GM19467 (cell line): ENCODE data around the gene TCF20.
A peak's percentile ranks its signal among the peaks of the same experiment; 100 is the strongest.

ENCODE experiments used
- ATAC-seq: cut with Tn5 transposase; IDR thresholded peaks from one replicate; pipeline ENCODE4 v1.9.1; 2021; ENCODE audit warnings: mild to moderate bottlenecking, moderate library complexity; ENCODE audit not compliant: unreplicated experiment

Gene TCF20

DNA sequence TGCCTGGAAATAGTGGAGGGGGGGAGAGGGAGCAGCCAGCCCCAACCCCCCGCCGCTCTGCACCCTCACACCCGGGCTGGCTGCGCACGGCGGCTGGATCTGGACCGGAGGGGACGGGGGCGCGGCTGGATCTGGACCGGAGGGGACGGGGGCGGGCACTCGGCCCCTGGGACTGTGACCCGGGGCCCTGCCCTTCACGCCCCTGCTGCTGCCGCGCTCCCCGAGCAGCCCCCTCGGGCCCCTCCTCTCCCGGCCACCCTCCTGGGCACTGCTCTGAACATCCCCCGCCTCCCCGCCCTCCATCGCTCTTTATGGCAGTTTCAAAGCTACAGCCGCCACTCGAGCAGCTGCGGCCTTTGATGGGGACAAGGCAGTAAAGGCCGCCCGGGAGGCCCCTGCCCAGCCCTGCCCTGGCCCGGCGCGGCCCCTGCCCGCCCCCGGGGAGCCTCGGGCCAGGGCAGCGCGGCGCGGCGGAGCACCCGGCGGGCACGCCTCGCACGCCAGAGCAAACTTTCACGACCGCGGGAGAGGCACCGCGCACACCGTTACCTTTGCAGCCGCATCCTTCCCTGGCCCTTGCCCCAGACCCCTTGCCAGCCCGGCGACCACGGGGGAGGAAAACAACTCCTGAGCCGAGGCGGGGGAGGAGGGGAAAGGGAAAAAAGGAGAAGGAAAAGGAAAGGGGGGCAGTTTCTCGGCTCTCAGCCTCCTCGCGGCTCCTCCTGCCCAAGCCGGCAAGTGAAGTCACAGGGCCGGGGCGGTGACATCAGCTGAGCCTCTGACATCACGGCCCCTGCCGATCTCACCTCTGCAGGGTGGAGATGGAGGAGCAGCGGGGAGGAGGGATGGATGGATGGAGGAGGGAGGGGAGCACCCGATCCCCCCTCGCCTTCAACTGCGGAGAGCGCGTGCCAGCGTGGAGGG is 13.1 kb upstream of the TCF20 start:
- ATAC-seq = no peak

DNA sequence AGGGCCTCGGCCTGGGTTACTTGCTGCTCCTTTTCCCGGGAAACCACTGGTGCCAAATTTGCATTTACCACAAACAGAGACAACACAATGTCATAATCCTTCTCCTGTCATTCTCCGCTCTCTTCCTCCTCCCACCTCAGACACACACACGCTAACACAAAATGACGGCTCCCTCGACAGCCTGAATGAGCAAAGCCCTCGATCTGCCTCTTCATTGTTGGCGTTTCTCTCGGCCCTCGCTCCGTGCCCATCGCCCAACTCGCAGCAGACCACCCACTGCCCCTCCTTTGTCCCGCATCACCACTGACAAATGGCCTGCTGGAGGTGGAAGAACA is 12.5 kb upstream of the TCF20 start:
- ATAC-seq = no peak

DNA sequence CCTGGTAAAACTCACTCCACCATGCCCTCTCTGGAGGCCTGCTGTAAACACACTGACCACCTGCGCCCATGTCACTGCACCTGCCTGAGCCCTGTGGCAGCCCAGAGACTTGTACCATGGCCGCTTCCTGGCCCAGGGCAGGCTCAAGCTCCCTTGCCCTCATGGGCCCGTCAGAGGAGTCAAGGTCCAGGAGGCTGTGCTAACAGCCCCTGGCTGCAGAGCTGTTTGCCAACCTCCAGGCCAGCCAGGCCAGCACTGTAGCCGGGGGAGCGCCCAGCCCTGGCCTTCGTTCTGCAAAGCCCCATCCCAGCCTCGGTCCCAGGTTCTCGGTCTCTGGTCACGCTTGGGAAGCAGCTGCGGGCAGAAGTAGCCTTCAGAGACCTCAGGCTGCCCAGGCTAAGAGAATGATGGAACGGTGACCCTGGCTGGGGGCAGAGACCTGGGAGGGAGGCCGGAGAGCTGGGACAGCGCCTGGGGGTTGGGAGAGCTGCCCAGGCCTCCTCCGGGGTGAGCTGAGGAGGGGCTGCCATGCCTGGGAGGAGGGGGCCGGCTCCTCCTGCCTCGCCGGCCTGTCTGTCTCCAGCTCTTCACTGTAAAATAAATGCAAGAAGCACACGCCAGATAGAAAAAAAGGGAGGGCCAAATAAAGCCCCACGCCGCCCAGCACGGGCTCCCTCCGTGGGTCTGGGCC is 11.9 kb upstream of the TCF20 start:
- no peak for ATAC-seq

DNA sequence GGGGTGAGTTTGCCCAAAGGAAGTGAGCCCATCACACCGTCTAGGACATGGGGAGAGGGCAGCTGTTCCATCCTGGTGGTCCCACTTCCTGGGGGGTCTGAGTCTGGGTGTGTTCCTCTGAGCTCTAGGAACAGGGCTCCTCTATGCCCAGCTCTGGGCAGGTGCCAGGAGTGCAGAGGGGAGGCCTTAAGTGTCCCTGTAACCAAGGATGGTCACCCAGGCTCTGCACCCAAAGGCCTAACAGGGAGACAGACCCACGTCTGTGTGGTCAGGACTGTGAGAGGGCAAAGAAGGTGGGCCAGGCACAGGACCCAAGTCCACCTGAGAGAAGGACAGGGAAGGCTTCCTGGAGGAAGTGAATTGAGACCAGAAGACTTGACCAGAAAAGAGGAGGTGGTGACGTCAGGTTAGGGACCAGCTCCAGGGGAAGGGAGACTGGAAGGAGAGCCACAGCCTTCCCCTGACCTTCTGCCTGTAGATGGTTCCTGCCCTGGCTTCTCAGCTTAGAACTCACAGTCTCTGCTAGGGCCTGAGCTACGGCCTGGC is 11.3 kb upstream of the TCF20 start:
- ATAC-seq = no peak

DNA sequence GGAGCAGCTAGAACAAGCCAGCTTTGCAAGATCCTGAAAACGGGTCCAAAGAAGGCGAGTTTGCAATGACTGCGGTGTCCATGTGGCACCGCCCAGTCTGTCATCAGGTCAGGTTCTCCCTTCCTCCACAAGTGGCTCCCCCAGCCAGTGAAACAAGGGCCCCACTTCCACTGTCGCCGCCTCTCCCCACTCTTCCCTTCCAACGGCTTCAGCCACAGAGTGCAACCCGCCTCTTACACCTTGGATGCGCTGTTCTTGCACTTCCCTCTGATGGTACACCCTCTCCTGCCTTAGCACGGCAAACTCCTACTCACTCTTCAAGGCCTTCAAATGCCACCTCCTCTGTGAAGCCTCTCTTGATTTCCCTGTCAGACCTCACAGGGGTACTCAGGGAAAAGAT is 10.8 kb upstream of the TCF20 start:
- no peak for ATAC-seq

DNA sequence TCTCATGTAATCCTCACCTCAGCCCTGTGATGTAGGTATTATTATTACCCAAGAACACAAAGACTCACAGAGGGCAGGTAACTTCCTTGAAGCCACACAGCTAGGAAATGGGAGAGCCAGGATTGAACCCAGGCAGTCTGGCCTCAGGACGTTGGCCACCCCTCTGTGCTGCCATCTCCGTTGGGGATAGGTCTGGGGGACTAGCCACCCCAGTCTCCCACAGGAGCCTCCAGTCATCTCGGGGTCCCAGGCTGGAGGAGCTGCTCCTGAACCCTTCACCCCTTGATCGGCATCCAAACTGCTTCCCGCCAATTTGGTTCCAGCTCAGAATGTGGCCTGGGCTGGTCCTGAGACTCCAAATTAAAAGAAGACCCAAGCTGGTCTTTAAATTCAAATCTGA is 10.4 kb upstream of the TCF20 start:
- no peak for ATAC-seq

DNA sequence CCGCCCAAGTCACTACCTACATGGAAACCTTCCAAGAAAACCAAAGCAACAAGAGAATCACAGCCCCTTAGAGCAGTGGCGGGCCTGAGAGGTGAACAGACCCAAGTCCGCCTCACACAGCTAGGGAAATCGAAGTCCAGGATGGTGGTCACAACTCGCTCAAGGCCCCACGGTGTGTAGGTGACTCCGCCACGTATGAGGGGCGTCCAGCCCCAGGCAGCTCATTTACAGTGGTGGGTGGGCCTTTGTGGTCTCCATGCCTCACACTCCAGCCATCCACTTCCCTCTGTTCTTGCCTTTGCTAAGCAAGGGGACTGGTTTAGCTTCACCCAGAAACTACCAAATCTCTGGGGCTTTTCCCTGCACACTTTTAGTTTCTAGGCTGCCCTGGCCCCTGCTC is 9.7 kb upstream of the TCF20 start:
- no peak for ATAC-seq

DNA sequence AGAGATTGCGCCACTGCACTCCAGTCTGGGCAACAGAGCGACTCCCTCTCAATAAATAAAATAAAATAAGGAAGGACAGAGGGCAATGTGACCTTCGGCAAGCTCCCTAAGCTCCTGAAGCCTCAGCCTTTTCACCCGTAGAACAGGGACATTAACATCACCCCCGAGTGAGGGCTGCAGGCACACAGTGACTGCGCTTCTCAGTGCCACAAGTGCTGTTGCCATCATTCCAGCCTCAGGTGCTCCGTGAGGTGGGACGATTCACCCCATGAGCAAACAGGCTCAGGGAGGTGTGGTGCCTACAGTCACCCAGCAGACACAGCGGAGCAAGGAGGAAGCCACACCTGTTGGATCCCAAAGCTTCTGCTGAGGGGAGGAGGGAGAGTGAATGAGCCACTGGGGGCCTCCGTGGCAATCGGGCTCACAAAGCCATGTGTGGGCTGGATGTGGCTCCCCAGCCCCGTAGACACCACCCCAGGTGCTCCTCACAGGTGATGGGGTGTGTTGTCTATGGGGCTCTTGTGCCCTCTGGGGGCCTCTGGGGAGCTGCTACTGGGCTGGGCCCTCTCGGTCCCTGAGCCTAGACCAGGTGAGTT is 9.1 kb upstream of the TCF20 start:
- ATAC-seq = no peak

DNA sequence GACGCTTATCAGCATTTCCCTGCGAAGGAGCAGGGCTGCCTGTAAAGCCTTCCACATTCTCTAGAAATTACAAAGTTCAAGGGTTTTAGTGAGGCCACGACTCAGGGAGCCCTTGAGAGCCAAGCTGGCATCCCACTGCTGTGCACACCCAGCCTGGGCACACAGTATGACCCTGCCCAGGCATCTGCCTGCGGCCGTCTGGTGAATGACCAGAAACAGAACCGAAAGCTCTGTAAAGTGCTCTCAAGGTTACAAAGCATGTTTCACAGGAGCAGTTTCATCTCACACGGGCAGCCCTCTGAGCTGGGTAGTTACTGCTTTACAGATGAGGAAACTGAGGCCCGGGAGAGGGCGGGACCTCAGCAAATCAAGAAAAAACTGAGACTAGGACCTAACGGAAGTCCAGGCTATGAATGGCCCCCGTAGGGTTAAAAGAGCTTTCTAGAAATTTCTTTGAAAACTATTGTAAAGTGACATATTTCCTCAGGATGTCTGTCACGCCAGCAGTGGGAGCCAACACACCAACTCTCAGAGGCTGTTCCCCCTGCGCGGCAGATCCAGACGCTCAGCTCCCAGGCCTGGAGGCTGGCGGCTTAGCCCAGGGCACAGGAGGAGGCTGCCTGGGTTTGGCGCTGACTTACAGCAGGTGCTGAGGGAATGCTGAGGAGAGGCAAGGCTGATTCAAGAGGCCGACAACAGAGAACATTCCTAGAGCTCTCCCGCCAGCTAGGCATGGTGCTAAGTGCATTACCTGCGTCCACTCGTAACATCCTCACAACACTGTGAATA is 7.7 kb upstream of the TCF20 start:
- no peak for ATAC-seq

DNA sequence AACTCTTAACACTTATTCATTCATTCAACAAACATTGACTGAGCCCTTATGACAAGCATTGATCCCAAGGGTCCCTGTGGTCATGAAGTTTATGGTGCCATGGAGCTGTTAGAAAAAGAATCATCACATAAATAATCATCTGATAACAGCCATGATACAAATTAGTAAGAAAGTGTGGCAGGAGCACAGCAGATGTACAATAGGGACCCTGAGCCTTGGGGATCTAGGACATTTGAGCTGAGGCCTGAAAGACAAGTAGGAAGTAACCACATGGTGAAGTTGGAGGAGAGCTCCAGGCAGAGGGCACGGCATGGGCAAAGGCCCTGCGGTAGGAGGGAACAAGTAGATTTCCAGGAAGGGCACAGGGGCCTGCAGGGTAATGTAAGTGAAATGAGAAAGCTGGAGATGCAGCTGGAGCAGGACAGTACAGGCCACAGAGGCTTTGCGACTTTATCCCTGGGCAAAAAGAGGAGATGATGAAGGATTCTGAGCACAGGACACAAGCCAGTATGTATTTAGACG is 6.8 kb upstream of the TCF20 start:
- no peak for ATAC-seq

DNA sequence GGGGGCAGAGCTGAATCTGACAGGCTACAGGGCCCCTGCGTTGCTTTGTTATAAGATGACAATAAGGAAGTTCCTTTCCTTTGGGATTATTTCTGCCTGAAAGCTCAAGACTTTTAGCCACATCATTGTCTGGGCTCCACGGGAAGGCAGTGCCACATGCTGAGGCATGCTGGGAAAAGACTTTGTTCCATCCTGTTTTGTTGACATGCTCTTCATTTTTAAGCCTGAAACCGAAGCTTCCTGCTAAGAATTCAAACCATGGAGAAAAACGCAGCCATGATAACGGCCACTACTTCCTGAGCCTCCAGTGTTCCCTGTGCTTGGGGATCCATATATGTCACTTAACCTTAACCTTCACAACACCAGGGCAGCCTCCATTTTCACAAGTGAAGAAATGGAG is 5.5 kb upstream of the TCF20 start:
- ATAC-seq = no peak

DNA sequence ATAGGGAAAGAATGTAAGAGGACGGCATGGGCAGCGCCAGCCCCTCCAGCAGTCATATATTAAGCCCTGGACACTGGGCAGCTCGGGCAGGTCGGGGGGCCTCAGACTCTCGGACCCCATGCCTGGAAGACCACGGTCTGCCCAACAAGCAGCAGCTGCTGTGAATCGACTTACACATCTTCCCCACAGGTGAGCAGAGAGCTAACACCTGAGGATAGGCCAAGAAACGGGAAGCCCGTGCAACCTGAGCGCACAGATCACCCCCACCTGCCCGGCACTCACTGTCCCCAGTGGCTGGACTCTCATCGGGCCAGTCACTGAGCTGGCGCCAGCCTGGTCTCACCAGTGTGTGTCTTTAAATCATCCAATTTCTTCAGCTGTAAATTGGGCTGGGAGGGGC is 4.7 kb upstream of the TCF20 start:
- no peak for ATAC-seq

DNA sequence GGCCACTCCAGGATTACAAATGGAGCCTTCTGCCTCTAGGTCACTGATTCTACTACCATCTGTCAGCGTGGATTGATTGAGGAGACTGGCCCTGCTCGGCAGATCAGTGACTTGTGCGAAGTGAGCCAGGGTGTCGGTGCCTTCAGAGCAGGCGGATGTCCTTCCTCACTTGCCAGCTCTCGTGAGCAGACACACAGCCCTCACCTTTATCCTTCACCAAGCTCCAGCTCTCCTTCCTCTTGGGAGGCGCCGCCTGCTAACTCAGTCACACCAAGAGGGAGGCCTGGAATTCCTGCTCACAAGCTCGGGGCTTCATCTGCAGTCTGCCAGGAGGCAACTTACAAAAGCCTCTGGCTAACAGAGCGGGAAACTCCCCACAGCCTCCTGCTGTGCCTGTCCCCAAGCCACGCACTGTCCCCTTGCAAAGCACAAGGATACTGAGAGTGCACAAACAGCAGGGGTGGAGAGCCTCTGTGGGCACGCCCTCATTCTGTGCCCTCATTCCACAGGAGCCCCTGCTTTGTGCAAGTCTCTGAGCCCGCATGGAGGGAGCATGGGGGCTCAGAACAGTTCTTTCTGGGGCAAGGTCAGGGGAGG is 3.5 kb upstream of the TCF20 start:
- ATAC-seq = no peak

DNA sequence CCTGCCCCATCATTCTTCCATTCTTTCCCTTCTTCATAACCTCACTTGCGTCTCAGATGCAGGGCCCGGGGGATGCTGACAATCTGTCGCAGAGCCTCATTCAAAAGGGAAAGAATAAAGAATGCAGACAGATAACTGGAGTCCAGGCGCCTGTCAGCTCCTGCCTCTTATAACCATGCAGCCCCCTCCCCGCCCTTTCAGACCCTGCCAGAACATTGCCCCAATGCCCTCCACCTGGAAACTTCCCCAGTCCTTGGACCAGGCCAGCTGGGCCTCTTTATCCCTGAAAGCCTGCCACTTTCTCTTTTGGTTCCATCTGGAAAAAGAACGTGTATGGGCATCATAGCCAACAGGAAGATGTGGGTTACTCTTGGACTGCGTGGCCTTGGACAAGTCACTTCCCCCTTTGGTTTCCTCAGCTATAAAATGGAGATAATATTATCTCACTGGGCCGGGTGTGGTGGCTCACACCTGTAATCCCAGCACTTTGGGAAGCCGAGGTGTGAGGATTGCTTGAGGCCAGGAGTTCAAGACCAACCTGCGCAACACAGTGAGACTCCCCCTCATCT is 2.1 kb upstream of the TCF20 start:
- ATAC-seq = no peak

DNA sequence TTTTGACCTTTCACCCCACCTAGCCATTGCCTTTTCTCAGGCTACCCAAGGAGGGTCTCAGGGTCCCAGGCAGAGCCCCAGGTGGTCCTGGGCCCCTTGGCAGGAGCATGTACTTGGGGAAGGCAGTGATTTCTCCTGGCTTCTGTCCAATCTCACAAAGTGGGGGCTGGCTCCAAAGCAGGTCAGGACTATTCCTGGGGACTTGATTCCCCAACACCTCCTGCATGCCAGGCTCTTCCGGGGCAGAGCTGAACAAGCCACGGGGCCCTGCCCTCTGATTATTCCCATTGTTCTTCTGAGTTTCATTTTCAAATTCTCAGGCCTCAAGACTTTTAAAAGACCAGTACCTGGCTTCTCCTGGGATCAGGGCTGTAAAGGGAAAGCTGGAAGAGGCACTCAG is 1.5 kb upstream of the TCF20 start:
- ATAC-seq = no peak

DNA sequence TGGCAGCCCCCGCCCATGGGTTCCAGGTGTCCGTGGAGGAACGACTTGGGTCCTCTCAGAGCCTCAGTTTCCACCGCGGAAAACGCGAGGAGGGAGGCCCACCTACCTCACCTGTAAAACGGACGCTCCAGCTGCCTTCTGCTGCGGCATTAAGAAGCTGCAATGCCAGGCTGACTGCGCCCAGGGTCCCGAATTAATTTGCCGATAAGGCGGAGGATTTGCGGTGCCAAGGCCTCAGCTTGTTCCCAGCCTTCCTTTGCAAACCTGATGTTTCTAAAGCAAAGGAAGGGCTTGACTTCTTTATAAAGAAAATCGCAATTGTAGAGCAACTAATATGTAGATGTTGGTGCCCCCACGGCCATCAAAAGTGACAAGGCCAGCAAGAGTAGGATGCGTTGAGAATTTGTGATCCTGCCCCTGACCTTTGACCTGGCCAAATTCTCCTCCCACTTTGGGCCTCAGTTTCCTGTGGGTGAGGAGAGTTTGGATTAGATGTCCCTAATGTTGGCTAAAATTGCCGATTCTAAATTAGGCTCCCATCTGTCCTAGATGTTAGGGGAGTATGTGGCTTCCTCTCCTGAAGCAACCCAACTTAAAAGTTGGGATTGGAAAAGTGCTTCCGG is 849 bp upstream of the TCF20 start:
- ATAC-seq = no peak

DNA sequence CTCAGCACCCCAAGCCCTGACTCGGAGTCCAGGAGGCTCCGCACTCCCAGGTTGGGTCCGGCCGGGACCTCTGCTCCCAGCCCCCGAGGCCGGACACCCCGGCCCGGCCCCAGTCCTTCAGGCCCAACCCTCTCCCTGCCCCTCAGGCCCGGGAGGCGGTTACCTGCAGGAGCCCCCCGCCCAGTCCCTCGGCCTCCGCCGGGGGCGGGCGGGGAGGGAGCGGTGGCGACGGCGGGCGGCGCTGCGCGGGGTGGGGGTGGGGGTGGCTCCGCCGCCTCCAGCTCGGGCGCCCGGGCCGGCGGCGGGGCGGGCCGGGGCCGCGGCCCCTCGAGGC is 310 bp downstream of the TCF20 start:
- ATAC-seq = peak; percentile 30

DNA sequence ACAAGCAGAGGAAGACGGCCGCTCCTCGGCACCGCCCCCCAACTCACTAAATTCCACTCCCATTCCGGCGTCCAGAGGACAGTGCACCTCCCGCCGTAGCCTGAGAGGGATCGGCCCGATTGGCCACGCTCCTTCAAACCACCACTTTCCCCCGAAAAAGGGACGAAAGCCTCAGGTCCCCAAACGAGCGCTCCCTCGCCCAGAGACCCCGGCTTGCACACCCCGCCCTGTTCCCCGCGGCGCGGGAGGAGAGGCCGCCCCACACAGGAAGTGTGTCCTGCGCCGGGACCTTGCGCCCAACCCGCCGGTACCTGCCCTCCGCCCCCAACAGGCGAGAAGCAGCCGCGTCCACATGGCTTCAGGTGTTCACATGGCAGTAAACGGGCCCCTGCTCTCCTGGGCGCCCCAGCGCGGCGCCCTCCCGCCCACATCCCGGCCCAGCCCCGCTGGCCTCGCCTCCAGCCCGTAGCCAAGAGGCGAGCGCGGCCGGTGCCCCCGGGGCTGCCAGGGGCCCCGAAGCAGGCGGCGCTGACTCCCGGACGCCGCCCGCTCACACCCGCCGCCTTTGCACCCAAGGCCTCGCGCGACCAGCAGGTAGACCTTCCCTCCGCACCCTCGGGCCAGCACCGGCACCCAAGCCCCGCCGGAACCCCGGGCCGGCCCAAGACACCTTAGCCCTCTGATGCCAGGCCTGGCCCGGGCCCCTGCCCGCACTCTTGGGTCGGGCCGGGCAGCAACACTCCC is 849 bp downstream of the TCF20 start:
- ATAC-seq = peak; percentile 42

DNA sequence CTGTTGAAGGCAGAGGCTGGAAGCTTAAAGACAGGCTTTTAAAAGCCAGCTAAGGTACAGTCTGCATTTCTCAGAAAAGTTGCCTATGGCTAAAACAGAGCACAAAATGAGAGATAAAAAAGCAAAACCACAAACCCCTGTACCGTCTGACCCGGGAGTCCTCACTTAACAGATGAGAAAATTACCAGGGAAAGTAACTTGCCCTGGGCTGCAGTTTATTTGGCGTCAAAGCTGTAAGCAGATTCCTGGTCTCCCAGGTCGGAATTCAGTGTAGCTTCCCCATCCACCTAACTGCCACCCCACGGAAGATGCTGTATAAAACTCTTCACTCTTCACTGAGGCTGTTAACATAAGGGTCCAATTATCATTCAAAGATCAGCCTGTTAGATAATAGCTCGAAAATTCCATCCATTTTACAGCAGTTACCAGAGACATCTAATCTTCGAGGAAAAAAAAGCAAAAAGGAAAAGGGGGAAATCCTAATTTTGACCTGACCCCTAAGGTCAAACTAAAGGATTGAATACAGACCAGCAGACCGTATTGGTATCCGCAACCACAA is 1.5 kb downstream of the TCF20 start:
- ATAC-seq = no peak
